ENCODE measurements around the gene PHAF1.

Gene PHAF1

DNA sequence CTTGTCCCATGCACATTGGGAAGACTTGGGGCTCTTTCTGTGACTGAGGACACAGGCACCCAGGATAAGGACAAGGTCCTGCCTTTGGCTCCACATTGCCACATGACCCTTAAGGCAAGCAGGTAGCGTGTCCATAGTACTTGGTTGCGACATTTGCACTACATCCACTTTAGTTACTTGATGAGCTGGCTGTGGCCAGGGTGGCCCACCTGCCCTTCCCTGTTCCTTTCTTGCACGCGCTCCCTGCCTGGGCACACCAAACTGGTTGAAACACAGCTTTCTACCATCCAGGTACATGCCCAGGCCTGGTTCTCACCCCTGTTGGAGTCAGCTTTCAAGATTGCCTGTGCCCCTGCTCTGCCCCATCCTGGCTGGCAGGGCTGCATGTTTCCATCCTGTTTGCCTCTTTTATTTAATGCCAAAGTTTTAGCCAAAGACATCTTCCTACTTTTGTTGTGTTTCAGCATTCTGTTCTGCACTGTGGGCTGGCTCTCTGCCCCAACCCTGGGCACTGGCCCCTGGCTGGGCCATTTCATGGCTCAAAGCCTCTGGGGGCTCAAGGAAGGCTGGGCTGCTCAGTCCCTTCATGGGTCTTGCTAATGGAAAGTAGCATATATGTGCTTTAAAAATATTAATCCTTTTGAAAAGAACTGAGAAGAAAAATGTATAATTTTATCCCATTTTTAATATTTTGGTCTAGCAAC is 37.8 kb downstream of the PHAF1 start:
- Mint-ChIP-seq H3K27ac (no peak overlapping the region), H3K9me3 (no peaks in the 10 kb centered on the region), H3K27me3 (peaks cover 15% of the 10 kb centered on the region), H3K4me3 (no peak overlapping the region), H3K4me1 (ENCODE audit: low read depth) (peaks cover 6% of the 10 kb centered on the region), H3K36me3 (ENCODE audit: low read depth) (peaks cover 65% of the 10 kb centered on the region)
- DNase-seq, result no peak

GRCh38 chr16:67148221-67148620 is 38.5 kb downstream of the PHAF1 start:
- Mint-ChIP-seq H3K27ac (no peak overlapping the region), H3K4me1 (ENCODE audit: low read depth) (peaks cover 10% of the 10 kb centered on the region), H3K36me3 (ENCODE audit: low read depth) (peaks cover 59% of the 10 kb centered on the region), H3K27me3 (peaks cover 20% of the 10 kb centered on the region), H3K4me3 (no peak overlapping the region), H3K9me3 (no peaks in the 10 kb centered on the region)
- no peak for DNase-seq

DNA sequence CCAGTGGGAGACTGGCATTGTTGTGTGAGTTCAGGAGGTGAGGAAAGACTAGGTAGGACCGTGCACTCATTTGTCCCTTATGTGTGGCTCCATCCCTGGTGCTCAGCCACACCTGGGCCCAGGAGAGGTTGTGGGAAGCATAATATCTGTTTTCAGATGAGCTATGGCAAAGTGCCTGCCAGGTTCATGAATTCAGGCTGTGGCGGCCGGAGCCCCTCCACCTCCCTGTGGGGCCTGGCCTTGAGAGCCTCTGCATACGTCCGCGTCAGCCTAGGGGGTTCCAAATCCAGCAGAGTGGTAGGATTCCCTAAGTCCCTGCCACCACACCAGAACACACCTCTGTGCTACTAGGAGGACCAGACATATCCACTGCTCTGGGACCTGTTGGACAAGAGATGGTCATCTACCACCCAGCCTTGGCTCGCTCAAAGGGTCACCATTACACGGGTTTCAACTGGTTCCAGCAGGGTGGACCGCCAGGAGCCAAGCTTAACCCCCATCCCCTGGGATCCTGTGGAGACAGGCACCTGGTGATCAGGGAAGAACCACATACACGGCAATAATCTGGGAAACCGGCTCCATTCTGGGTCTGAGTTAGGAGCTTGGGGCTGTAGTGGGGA is 39.0 kb downstream of the PHAF1 start:
- no peak for DNase-seq
- Mint-ChIP-seq H3K27ac (no peak overlapping the region), H3K4me1 (ENCODE audit: low read depth) (peaks cover 11% of the 10 kb centered on the region), H3K9me3 (no peaks in the 10 kb centered on the region), H3K27me3 (peaks cover 20% of the 10 kb centered on the region), H3K4me3 (no peak overlapping the region), H3K36me3 (ENCODE audit: low read depth) (peaks cover 55% of the 10 kb centered on the region)

GRCh38 chr16:67149276-67150046 is 39.7 kb downstream of the PHAF1 start:
- Mint-ChIP-seq H3K27ac (no peak overlapping the region), H3K36me3 (ENCODE audit: low read depth) (peaks cover 50% of the 10 kb centered on the region), H3K9me3 (no peaks in the 10 kb centered on the region), H3K27me3 (peaks cover 20% of the 10 kb centered on the region), H3K4me3 (no peak overlapping the region), H3K4me1 (ENCODE audit: low read depth) (peaks cover 13% of the 10 kb centered on the region)
- DNase-seq, result no peak

GRCh38 chr16:67150047-67150832 is 40.5 kb downstream of the PHAF1 start:
- peak overlapping the region; percentile 67 for H3K4me3 Mint-ChIP-seq
- DNase-seq, result peak; percentile 70
- peaks cover 15% of the 10 kb centered on the region for H3K4me1 Mint-ChIP-seq (ENCODE audit: low read depth)
- peaks cover 43% of the 10 kb centered on the region for H3K36me3 Mint-ChIP-seq (ENCODE audit: low read depth)
- H3K9me3 Mint-ChIP-seq, result no peaks in the 10 kb centered on the region
- no peak overlapping the region for H3K27ac Mint-ChIP-seq
- H3K27me3 Mint-ChIP-seq, result peaks cover 20% of the 10 kb centered on the region

GRCh38 chr16:67150833-67151396 is 41.2 kb downstream of the PHAF1 start, which contains the start of gene B3GNT9:
Gene B3GNT9, minus strand, starts transcription at chr16:67150998. Its CDS starts 513 bp downstream, at chr16:67150485.
- no peaks in the 10 kb centered on the region for H3K9me3 Mint-ChIP-seq
- peaks cover 19% of the 10 kb centered on the region for H3K4me1 Mint-ChIP-seq (ENCODE audit: low read depth)
- DNase-seq, result peak; percentile 69
- H3K36me3 Mint-ChIP-seq (ENCODE audit: low read depth), result peaks cover 37% of the 10 kb centered on the region
- peaks cover 20% of the 10 kb centered on the region for H3K27me3 Mint-ChIP-seq
- peak within 1 kb of the TSS; percentile 67 for H3K4me3 Mint-ChIP-seq
- peak within 1 kb of the TSS; percentile 33 for H3K27ac Mint-ChIP-seq

- Mint-ChIP-seq H3K9me3 (no peaks in the 10 kb centered on the region), H3K4me1 (ENCODE audit: low read depth) (peaks cover 25% of the 10 kb centered on the region), H3K36me3 (ENCODE audit: low read depth) (peaks cover 30% of the 10 kb centered on the region), H3K4me3 (peak overlapping the region; percentile 67), H3K27me3 (peaks cover 20% of the 10 kb centered on the region), H3K27ac (no peak overlapping the region)
- DNase-seq, result no peak
Observed at GRCh38 chr16:67151431-67152097, 41.8 kb downstream of the PHAF1 start.

DNA sequence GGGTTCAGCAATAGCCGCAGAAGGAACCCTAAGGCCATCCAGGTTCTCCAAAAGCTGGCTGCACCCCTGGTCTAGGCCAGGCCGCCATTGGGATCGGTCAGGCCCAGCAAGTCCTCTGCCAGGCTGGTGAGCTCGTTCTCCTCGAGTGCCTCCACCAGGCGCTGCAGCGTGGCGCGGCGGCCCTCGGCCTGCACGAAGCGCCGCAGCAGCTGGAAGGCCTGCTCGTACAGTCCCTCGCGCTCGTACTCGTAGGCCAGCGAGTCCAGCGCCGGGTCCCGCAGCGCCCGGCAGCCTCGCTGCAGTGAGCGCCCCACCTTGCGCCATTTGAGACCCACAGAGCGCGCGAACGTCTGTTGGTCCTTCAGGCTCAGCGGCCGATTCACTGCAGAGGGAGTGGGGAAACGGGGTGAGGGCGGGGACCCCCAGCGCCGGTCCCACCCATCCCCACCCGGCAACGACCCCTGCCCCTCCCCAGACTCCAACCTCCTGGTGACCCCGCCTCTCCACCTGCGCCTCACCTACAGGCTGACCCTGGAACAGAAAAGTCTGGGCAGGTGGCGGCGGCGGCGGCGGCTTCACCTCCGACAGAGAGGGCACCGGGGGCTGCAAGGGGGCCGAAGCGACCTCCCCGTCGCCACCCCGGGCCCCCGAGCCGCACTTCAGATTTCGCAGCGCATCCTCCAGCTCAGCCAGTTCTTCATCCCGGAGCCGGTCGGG is 45.0 kb downstream of the PHAF1 start:
- Mint-ChIP-seq H3K36me3 (ENCODE audit: low read depth) (peaks cover 6% of the 10 kb centered on the region), H3K27ac (no peak overlapping the region), H3K27me3 (peaks cover 13% of the 10 kb centered on the region), H3K4me1 (ENCODE audit: low read depth) (peaks cover 49% of the 10 kb centered on the region), H3K4me3 (peak overlapping the region; percentile 67), H3K9me3 (no peaks in the 10 kb centered on the region)
- DNase-seq, result no peak

GRCh38 chr16:67155295-67156142 is 45.8 kb downstream of the PHAF1 start:
- DNase-seq, result peak; percentile 88

GRCh38 chr16:67156143-67156844 is 46.6 kb downstream of the PHAF1 start:
- H3K27me3 Mint-ChIP-seq, result peaks cover 12% of the 10 kb centered on the region
- no peak overlapping the region for H3K27ac Mint-ChIP-seq
- peaks cover 54% of the 10 kb centered on the region for H3K4me1 Mint-ChIP-seq (ENCODE audit: low read depth)
- peaks cover 17% of the 10 kb centered on the region for H3K36me3 Mint-ChIP-seq (ENCODE audit: low read depth)
- no peak for DNase-seq
- H3K9me3 Mint-ChIP-seq, result no peaks in the 10 kb centered on the region
- H3K4me3 Mint-ChIP-seq, result no peak overlapping the region

More at GRCh38 chr16:67155295-67156142, 45.8 kb downstream of the PHAF1 start:
- Mint-ChIP-seq H3K36me3 (ENCODE audit: low read depth) (peaks cover 12% of the 10 kb centered on the region), H3K27ac (no peak overlapping the region), H3K4me1 (ENCODE audit: low read depth) (peaks cover 52% of the 10 kb centered on the region), H3K4me3 (peak overlapping the region; percentile 67), H3K9me3 (no peaks in the 10 kb centered on the region), H3K27me3 (peaks cover 13% of the 10 kb centered on the region)

DNA sequence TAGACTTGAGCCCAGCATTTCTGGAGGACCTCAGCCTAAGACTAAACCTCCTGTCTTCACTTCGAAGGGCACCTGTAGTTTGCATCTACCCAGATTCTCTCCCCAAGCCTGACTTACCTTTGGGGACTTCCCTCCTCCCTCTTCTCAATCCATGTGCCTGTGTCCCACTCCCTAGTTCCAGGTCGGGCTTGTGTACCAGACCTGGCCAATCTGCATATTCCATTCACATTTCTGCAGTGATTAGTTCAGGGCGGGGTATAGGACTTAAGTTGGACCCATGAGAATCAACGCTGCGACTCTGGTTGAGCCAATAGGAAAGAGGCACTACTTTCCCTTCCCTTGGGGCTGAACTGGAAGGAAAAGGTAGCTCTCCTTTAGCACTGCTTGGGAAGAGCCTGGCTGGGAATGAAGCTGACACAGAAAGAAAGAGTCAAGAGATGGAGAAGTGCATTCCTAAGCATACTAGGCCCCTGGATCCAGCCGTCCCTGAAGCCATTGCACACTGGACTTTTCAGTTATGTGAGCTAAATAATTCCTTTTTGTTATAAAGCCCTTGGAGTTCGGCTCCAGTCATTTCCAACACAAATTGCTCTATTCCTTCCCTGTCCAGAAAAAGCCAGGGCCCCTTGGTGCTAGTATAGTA is 47.5 kb downstream of the PHAF1 start:
- no peak for DNase-seq
- H3K4me1 Mint-ChIP-seq (ENCODE audit: low read depth), result peaks cover 61% of the 10 kb centered on the region
- H3K9me3 Mint-ChIP-seq, result no peaks in the 10 kb centered on the region
- H3K36me3 Mint-ChIP-seq (ENCODE audit: low read depth), result peaks cover 17% of the 10 kb centered on the region
- H3K4me3 Mint-ChIP-seq, result no peak overlapping the region
- H3K27me3 Mint-ChIP-seq, result peaks cover 16% of the 10 kb centered on the region
- peak overlapping the region; percentile 96 for H3K27ac Mint-ChIP-seq

Measured in activated T-cell treated with anti-CD3 and anti-CD28 coated beads, Interleukin-2, amount 50 U/mL, for 24 hours (primary cell).